Activated CD8-positive, alpha-beta memory T cell treated with anti-CD3 and anti-CD28 coated beads for 36 hours (primary cell): ENCODE results near the gene INMT. TPM values are rescaled to one million over a fixed set of nuclear protein-coding genes. Genes with fewer than 3 reads are reported as not detected.

ENCODE experiments used
- CTCF ChIA-PET: fragments of 350-600 bp; sonication (Branson Sonifier 250); formaldehyde crosslinking; loops from one replicate; lab custom pipeline; 2021; ENCODE audit warnings: antibody characterized with exemption; lab: Charles Lee
- POLR2A ChIA-PET: fragments of 350-600 bp; sonication (Branson Sonifier 250); formaldehyde crosslinking; loops from one replicate; lab custom pipeline; 2021; ENCODE audit warnings: antibody characterized with exemption; lab: Charles Lee
- total RNA-seq, 2 experiments: library from RNA; stranded (reverse); gene quantifications; one replicate each; pipeline ENCODE4 v1.2.3, GENCODE V29; 2021

Gene INMT
- total RNA-seq, 2 experiments from 2014 or later: not detected

DNA sequence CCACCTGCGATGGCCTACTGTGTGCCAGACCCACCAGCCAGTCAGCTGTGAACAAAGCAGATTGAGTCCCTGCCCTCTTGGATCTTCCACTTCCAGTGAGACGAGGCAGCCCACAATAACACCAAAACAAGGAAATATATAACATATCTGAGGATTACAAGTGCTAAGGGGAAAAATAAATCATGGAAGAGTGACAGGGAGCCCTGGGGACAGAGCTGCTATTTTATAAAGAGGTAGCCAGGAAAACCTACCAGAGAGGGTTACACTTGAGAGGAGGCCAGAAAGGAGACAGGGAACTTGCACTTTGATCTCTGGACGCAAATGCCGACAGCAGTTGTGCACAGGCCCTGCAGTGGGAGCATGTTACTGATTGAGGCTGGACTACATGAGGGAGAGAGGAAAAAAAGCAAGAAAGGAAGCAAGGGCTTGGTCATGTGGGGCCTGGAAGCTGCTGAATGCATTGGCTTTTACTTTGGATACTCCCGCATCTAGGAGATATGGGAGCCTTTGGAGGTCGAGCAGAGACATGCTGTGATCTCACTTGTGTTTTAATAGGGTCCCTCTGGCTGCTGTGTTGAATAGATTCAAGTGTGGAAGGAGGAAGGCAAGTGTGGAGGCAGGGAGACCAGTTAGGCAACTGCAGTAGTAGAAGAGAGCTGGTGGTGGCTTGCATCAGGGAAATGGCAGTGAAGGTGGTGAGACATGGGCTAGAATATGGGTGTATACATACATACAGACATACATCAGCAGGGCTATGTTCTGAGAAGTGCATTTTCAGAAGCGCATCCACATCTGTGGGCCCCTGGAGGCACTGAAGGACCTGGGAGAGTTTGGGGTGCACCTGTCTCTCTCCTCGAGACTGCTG lies 45.5 kb downstream of the INMT start:
- POLR2A ChIA-PET: no interaction called here
- CTCF ChIA-PET: no interaction called here

DNA sequence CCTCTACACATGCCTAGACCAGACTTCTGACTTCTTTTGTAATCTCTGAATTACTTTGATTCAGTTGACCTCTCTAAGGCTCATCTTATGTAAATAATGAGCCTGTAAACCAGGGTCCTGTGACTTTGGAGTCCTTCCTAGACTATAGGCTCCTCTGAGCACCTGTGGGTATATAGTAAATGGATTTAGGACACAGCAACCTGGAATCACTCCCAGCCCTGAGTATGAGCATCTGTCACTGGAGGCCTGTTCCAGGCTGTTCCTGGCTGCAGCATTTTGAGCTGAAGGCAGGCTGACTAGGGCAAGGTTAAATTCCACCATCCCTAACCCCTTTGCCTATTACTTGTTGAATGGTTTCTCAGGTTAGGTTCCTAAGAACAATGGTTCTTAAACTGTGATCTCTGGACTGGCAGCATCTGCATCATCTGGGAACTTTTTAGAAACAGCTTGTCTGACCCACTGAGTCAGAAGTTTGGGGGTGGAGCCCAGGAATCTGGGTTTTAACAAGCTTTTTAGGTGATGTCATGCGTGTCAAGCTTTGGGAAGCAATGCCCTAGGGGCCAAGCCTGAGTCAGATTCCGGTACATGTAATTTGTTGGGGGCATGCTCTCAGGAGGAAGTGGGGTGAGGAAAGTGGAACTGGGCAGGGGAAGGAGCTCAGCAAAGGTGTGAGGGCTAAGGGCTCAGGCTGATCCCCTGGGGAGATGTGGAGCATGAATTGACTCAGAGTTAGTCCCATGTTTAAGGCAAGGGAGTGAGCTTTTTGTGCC lies 47.5 kb downstream of the INMT start:
- ChIA-PET CTCF (no interaction called here), POLR2A (no interaction called here)

DNA sequence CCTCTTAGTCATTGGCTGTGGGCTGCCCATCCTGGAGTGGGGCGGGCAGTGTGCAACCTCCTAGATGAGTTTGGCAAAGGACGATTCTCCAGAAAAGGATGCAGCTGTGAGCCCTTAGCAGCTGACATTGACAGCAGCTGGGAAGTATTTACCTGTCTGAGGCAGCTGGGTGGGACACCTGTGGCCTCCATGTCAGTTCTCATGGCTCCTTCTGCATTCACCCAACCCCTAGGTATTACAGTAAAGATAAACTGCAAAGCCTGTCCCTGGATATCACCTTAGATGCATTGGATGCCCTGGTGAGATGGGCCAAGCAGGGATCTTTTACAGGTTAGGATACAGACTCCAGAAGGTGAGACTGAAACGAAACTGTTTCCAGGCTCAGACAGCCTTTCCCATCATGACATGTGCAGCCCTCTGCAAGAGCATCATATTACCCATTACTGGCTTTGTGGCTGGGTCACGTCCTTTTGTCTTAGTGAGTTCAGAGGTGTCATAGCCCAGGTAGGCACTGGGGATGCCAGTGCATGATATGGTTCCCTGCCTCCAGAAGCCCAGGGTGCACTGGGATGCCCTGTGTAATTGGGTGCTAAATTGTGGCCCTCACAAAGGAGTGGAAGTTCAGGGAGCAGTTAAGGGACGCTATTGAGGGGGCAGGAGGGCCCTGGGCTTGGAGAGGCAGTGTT lies 48.2 kb downstream of the INMT start:
- ChIA-PET POLR2A (no interaction called here), CTCF (no interaction called here)

DNA sequence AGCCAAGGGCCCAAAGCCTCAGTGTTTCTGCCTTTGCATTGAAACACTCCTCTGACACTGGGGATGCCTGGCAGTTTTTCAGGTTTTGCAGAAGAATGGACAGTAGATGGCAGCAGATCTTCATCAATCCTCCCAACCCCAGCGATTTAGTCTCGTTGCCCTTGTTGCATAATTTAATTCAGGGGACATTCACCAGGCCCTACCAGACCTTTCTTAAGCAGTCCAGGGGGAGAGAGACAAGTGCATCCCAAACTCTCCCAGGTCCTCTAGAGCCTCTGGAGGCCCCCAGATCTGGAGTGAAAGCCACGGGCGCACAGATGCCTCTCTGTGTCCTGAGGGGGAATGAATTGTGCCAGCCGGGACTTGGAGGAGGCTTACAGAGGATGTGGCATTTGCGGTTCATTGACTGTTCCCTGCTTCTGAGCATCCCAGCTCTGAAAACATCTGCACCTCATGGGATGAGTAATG lies 48.9 kb downstream of the INMT start:
- ChIA-PET POLR2A (no interaction called here), CTCF (interaction anchor here (1.0 to 1.1 kb wide), 2 partner anchors 9 to 182 kb away, joined by 3 to 5 read pairs; no protein-coding TSS in a partner anchor)

DNA sequence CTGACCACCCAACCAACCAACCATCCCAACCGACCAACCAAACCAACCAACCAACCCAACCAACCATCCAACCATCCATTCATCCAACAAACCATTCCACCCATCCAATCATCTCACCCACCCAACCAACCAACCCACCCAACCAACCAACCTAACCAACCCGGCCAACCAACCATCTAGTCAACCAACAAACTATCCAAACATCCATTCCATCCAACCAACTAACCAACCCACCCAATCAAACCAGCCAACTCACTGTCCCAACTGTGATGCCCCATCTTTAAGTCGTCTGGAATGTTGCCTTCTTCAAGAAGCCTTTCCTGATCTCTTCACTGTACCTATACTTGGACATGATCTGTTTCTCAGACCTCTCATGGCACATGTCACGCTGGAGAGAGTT lies 50.9 kb downstream of the INMT start:
- ChIA-PET CTCF (no interaction called here), POLR2A (no interaction called here)

DNA sequence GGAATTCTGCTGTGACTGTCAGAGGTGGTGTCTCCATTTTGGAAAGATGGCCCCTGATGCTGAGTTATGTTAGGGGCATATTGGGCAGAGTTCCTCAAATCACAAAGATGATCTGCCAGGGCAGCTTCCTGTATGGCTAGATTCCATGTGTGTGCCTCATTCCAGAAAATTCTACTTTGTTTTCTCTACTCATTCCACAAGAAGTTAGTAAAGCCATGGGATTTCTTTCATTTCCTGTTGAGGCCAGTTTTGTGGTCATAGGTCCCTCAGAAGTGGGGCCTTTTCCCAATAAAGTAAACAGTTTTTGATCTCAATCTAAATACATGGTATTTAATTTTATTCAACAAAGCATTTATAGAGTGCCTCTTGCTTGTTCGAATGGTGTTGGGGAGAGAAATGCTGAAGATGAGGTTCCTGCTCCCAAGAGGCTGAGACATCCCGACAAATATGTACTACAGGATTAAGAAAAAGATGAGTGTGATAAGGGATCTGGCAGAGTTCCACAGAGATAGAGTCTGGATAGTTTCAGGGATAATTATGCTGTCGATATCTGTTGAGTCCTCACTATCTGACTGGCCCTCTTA lies 52.2 kb downstream of the INMT start:
- ChIA-PET CTCF (no interaction called here), POLR2A (no interaction called here)

DNA sequence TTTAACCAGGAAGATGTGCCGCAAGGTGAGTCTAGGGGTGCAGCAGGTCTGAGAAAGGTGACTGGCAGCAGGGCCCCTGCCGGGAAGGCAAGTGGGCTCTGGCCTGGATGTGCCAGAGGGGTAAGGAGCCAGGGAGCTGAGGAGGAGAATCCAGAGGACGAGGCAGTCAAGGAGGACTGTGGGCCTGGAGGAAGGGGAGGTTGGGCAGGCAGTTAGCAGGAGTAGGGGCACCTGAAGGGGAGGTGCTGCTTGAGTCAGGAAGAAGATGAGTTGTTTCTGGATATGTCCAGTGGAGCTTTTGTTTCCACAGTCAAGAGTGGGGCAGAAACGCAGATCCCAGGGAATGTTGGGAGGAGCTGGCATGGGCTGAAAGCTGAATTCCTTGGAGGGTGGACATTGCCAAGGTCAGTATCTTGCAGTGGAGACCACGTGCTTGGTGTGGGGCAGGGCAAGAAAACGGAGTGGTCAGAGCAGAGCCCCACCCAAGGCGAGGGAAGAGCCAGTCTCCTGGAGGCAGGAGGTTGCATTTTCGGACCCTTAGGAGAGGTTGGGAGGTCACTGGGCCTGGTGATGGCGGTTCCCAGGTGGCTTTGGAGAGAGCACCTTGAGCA lies 53.3 kb downstream of the INMT start:
- CTCF ChIA-PET: no interaction called here
- POLR2A ChIA-PET: no interaction called here

DNA sequence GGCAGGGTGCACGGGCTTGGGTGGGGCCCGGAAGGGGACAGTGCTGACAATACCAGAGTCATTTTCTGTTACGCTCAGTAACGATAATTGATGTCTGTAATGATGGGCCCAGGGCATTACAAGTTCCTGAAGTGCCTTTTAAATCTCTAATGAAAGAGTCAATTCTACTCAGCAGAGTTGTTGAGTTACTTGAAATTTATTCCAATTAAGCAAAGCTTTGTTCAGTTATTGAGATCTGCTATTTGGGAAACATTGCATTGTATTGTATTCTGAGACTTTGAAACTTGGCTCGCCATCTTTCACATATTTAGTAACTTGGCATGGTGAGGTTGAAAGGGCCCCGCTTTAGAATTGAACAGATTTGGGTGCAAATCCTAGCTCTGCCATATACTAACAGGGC lies 54.0 kb downstream of the INMT start:
- ChIA-PET POLR2A (no interaction called here), CTCF (no interaction called here)

Other genes with a start within 250 kb of the INMT start
- 10 to 100 TPM; 75.7 to 75.9 TPM for gene GGCT, start 247.3 kb upstream of the INMT start, total RNA-seq
- gene GARS1, start 157.3 kb upstream of the INMT start, total RNA-seq: 100 to 1,000 TPM; 408 to 421 TPM
- gene CRHR2, start 69.7 kb upstream of the INMT start, total RNA-seq: not detected
- gene MINDY4, start 19.3 kb downstream of the INMT start, total RNA-seq: 1 to 10 TPM; 2.6 to 3.2 TPM
- gene AQP1, start 159.7 kb downstream of the INMT start, total RNA-seq: under 1 TPM; 0.25 to 0.38 TPM
- not detected for gene GHRHR, start 211.8 kb downstream of the INMT start, total RNA-seq